HepG2 (cell line): ENCODE measurements around the gene ZFHX3. TPM values are rescaled to one million over a fixed set of nuclear protein-coding genes. Genes with fewer than 3 reads are reported as not detected.

Experiments used
- BRCA1 ChIP-seq: sonication (generic); formaldehyde crosslinking; IDR thresholded peaks from 2 replicates; pipeline ENCODE4 v1.4.0; 2020; ENCODE audit warnings: missing genetic modification reagents
- CSRNP1 ChIP-seq: sonication (generic); formaldehyde crosslinking; IDR thresholded peaks from 2 replicates; pipeline ENCODE4 v1.8.1; 2023; ENCODE audit warnings: mild to moderate bottlenecking, missing genetic modification reagents
- GATAD2A ChIP-seq: IDR thresholded peaks from 2 replicates; pipeline ENCODE4 v1.6.1; 2016
- HCFC1 ChIP-seq: fragments of 150-350 bp; IDR thresholded peaks from 2 replicates; pipeline ENCODE4 v1.6.1; 2014; ENCODE audit warnings: low read depth, low read length
- IRF9 ChIP-seq: sonication (generic); formaldehyde crosslinking; IDR thresholded peaks from 2 replicates; pipeline ENCODE4 v1.8.0; 2022; ENCODE audit warnings: missing genetic modification reagents, mild to moderate bottlenecking, borderline replicate concordance
- KDM1A ChIP-seq: IDR thresholded peaks from 2 replicates; pipeline ENCODE4 v1.6.1; 2016; ENCODE audit warnings: missing compliant biosample characterization
- KLF6 ChIP-seq: IDR thresholded peaks from 2 replicates; pipeline ENCODE4 v1.8.0; 2016; ENCODE audit warnings: missing biosample characterization, missing genetic modification reagents
- MAX ChIP-seq: IDR thresholded peaks from 2 replicates; pipeline ENCODE4 v1.6.1; 2012; ENCODE audit warnings: inconsistent platforms
- NCOA5 ChIP-seq: sonication (generic); formaldehyde crosslinking; IDR thresholded peaks from 2 replicates; pipeline ENCODE4 v1.4.0; 2020; ENCODE audit warnings: missing genetic modification reagents
- REPIN1 ChIP-seq: sonication (generic); formaldehyde crosslinking; IDR thresholded peaks from 2 replicates; pipeline ENCODE4 v1.8.0; 2022; ENCODE audit warnings: missing genetic modification reagents, low read depth, mild to moderate bottlenecking, borderline replicate concordance
- SP1 ChIP-seq, 2 experiments: fragments of 450-650 bp in 1 of 2; sonication (generic) in 1 of 2; formaldehyde crosslinking in 1 of 2; IDR thresholded peaks; 2 replicates each; pipeline versions ENCODE4 v1.4.0 to v1.6.1; 2016 to 2020; ENCODE audit warnings: missing genetic modification reagents in 1 of 2
- TBX2 ChIP-seq: sonication (generic); formaldehyde crosslinking; IDR thresholded peaks from 2 replicates; pipeline ENCODE4 v1.5.0; 2020; ENCODE audit warnings: missing genetic modification reagents, mild to moderate bottlenecking, borderline replicate concordance
- TFDP1 ChIP-seq: IDR thresholded peaks from 2 replicates; pipeline ENCODE4 v1.6.1; 2016; ENCODE audit warnings: missing compliant biosample characterization, missing genetic modification reagents, borderline replicate concordance
- ZBTB43 ChIP-seq: sonication (generic); formaldehyde crosslinking; conservative IDR thresholded peaks from 2 replicates; pipeline ENCODE4 v1.4.0; 2020; ENCODE audit warnings: missing genetic modification reagents
- ZBTB44 ChIP-seq: sonication (generic); formaldehyde crosslinking; IDR thresholded peaks from 2 replicates; pipeline ENCODE4 v1.4.0; 2020; ENCODE audit warnings: missing genetic modification reagents
- ZBTB8A ChIP-seq: sonication (generic); formaldehyde crosslinking; IDR thresholded peaks from 2 replicates; pipeline ENCODE4 v1.4.0; 2020; ENCODE audit warnings: mild to moderate bottlenecking, low read depth, missing genetic modification reagents, borderline replicate concordance
- ZFX ChIP-seq: sonication (generic); formaldehyde crosslinking; IDR thresholded peaks from 2 replicates; pipeline ENCODE4 v1.4.0; 2020; ENCODE audit warnings: mild to moderate bottlenecking, low read depth, missing genetic modification reagents, moderate library complexity
- ZNF550 ChIP-seq: sonication (generic); formaldehyde crosslinking; IDR thresholded peaks from 2 replicates; pipeline ENCODE4 v1.4.0; 2020; ENCODE audit warnings: mild to moderate bottlenecking, missing genetic modification reagents, borderline replicate concordance
- ZNF770 ChIP-seq: sonication (generic); formaldehyde crosslinking; IDR thresholded peaks from 2 replicates; pipeline ENCODE4 v1.5.0; 2020; ENCODE audit warnings: mild to moderate bottlenecking, missing genetic modification reagents
- polyA plus RNA-seq, 8 experiments: library from polyadenylated mRNA; depleted of rRNA in 3 of 8; stranded (reverse) in 7 of 8; unstranded in 1 of 8; fragments of >200 nt; fragmentation: Illumina TruSeq in 4 of 8; extraction: Trizol in 4 of 8; gene quantifications; 2 replicates each; pipeline versions ENCODE4 v1.2.1 to v1.2.3, GENCODE V29; 2011 to 2016; ENCODE audit warnings: low read depth in 4 of 8, missing spikeins in 1 of 8, mixed read lengths in 1 of 8; ENCODE audit not compliant: insufficient read depth in 1 of 8
- total RNA-seq, 5 experiments: library from RNA; depleted of rRNA; stranded (reverse); fragments of >200 nt; fragmentation: Illumina TruSeq; extraction: Trizol; gene quantifications; 2 replicates each; pipeline ENCODE4 v1.2.3, GENCODE V29; 2016; ENCODE audit warnings: low read depth in 1 of 5

ZFHX3 gene
- total and polyA plus RNA-seq, 2 of the 13 experiments (the other 11 are each of a cell fraction or from before 2014, with no cell fraction given), result 5.0 to 6.0 TPM

- no peak for TF ChIP-seq ZBTB44 (CRISPR knock-in tag)
- TF ChIP-seq TFDP1 (CRISPR knock-in tag), result no peak; the same call in 1 of the 2 replicates
- TF ChIP-seq GATAD2A (CRISPR knock-in tag), result peak; percentile 85
- TF ChIP-seq HCFC1, result no peak
- no peak for TF ChIP-seq SP1 (IDR thresholded peaks at IDR 0.05)
- no peak for TF ChIP-seq SP1 (CRISPR knock-in tag; IDR thresholded peaks at IDR 0.05)
- TF ChIP-seq KDM1A (CRISPR knock-in tag), result peak; percentile 80
- TF ChIP-seq NCOA5 (CRISPR knock-in tag), result no peak
- TF ChIP-seq TBX2, result no peak
- TF ChIP-seq IRF9 (CRISPR knock-in tag), result no peak
- no peak; the same call in 1 of the 2 replicates for TF ChIP-seq CSRNP1 (CRISPR knock-in tag)
- TF ChIP-seq MAX, result no peak; the same call in 1 of the 2 replicates
- no peak for TF ChIP-seq ZNF550 (CRISPR knock-in tag)
- TF ChIP-seq ZFX (CRISPR knock-in tag), result peak; percentile 93
- TF ChIP-seq KLF6, result no peak
- TF ChIP-seq ZBTB8A (CRISPR knock-in tag), result no peak
- TF ChIP-seq ZNF770 (CRISPR knock-in tag), result no peak
- TF ChIP-seq ZBTB43 (CRISPR knock-in tag), result peak; percentile 37
- peak; percentile 47; the same call in 1 of the 2 replicates for TF ChIP-seq REPIN1
- TF ChIP-seq BRCA1 (CRISPR knock-in tag), result no peak
Measured at GRCh38 chr16:73048292-73049080, 558 bp upstream of the ZFHX3 start (continued).
